Measurements from ENCODE around the gene ADGRB3.

GRCh38 chr6:68729377-68729903, 94.4 kb downstream of the ADGRB3 start:
- TF ChIP-seq EZH2phosphoT487 (IDR thresholded peaks at IDR 0.05; ENCODE audit: insufficient read depth, low read depth) (no peak), EZH2 (IDR thresholded peaks at IDR 0.05; ENCODE audit: insufficient read depth, poor library complexity, severe bottlenecking) (no peak)
